ENCODE measurements around the gene TNK1.
"Not testable (repeated sequence)": the region's sequence is repeated elsewhere in the genome, so short reads cannot be mapped to it uniquely, and the experiment has no call there.

Gene TNK1

GRCh38 chr17:7355573-7355972, 25.3 kb upstream of the TNK1 start:
- DNase-seq: no peak

- peak; percentile 80 for DNase-seq
These were observed 24.8 kb upstream of the TNK1 start for GRCh38 chr17:7356072-7356549.

- no peak for DNase-seq
These were observed 24.1 kb upstream of the TNK1 start for GRCh38 chr17:7356756-7357155.

- DNase-seq: no peak
These were observed 23.5 kb upstream of the TNK1 start for GRCh38 chr17:7357381-7357780.

GRCh38 chr17:7361906-7362305, 19.0 kb upstream of the TNK1 start:
- no peak for DNase-seq

- DNase-seq: no peak
These were observed 17.6 kb upstream of the TNK1 start for GRCh38 chr17:7363311-7363710.

- DNase-seq: not testable (repeated sequence)
These were observed 14.9 kb upstream of the TNK1 start for GRCh38 chr17:7365963-7366362.

GRCh38 chr17:7367083-7367482, 13.8 kb upstream of the TNK1 start:
- DNase-seq: no peak

- DNase-seq: no peak
These were observed 12.8 kb upstream of the TNK1 start for GRCh38 chr17:7367918-7368598.

GRCh38 chr17:7368599-7368994, 12.3 kb upstream of the TNK1 start:
- not testable (repeated sequence) for DNase-seq

GRCh38 chr17:7369825-7370224, 11.1 kb upstream of the TNK1 start:
- DNase-seq: no peak

- no peak for DNase-seq
These were observed 10.0 kb upstream of the TNK1 start for GRCh38 chr17:7370853-7371252.

- DNase-seq: no peak
These were observed 6.5 kb upstream of the TNK1 start for GRCh38 chr17:7374353-7374752.

GRCh38 chr17:7379134-7379533, 1.8 kb upstream of the TNK1 start:
- no peak for DNase-seq

GRCh38 chr17:7380321-7380720, 568 bp upstream of the TNK1 start:
- no peak for DNase-seq

- no peak for DNase-seq
These were observed 2.0 kb downstream of the TNK1 start for GRCh38 chr17:7382901-7383300.

- no peak for DNase-seq
These were observed 2.5 kb downstream of the TNK1 start for GRCh38 chr17:7383371-7383741.

- DNase-seq: peak; percentile 73
These were observed 3.0 kb downstream of the TNK1 start for GRCh38 chr17:7383742-7384488.

- no peak for DNase-seq
These were observed 3.7 kb downstream of the TNK1 start for GRCh38 chr17:7384489-7385081.

GRCh38 chr17:7388856-7389255, 8.0 kb downstream of the TNK1 start:
- no peak for DNase-seq

GRCh38 chr17:7389924-7390910, 9.3 kb downstream of the TNK1 start:
- DNase-seq: no peak

- DNase-seq: no peak
These were observed 10.4 kb downstream of the TNK1 start for GRCh38 chr17:7391307-7391706.
